NCI-H2196 (cell line): ENCODE results near the gene SCRT2.
"Not testable (repeated sequence)": the region's sequence is repeated elsewhere in the genome, so short reads cannot be mapped to it uniquely, and the experiment has no call there.

Experiments used
- DNase-seq: peaks from one replicate; lab custom pipeline; 2025; ENCODE audit not compliant: unreplicated experiment; lab: John Stamatoyannopoulos, UW

SCRT2 gene

GRCh38 chr20:701401-702129 lies 26.0 kb upstream of the SCRT2 start:
- DNase-seq = no peak

DNA sequence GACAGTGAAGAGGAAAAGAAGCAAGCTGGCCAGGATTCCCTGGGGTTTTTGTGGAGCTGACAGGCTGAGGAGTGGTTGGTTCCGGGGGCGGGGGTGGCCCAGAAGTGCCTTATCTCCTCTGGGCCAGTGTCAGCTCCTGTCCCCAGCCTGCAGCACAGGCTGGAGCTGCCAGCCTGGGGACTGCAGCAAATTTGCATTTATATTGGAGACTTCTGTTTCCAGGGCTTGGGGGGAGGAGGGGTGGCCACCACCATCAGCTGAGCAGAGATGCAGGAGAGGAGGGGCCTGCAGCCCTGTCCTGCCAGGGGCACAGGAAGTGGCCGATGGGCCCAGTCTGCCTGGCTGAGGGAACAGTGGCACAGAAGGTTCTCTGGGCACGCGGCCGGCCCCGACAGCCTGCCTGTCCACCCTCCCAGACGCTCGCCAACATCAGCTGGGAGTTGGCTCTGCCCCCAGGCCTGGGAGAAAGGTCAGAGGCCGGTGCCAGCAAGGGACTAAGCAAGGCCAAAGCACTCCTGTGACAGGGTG lies 24.3 kb upstream of the SCRT2 start:
- DNase-seq = no peak

DNA sequence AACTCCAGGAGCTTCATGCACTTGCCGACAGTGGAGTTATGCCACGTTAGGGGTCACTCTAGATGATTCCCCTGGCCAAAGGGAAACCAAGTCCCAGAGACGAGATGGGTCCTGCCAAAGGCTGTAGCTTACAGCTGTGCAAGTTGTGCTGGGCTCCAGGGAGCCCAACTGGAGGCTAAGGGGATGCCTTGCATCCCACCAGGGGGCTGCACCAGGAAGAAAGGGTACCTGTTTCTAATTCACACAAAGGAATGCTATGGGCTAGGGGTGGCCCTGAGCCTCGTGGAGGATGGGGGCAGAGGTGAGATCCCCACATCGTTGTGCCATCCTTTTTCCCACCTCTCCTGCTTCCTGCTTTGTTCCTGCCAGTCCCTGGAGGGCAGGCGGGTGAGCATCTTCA lies 23.7 kb upstream of the SCRT2 start:
- no peak for DNase-seq

GRCh38 chr20:698276-698675 lies 22.7 kb upstream of the SCRT2 start:
- DNase-seq = no peak

DNA sequence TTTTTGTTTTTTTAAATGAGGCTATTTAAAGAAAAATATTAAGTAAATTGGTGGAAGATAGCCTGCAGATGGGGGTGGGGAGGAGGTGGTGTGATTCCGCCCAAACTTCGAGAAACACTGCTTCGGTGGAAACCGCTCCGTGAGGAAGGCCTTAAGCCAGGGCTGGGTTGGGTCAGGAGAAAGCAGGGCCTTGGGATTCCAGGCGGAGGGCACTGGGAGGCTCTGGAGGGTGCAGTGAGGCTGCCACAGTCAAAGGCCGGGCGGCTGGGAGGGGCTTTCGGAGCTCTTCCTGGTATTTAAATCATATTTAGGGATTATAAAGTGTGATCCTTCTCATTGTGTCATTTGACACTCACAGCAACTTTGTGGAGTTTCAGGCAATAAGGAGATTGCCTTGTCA lies 22.2 kb upstream of the SCRT2 start:
- no peak for DNase-seq

GRCh38 chr20:695165-695866 lies 19.7 kb upstream of the SCRT2 start:
- DNase-seq = no peak

- DNase-seq = no peak
Measured at GRCh38 chr20:694496-694895, 18.9 kb upstream of the SCRT2 start.

GRCh38 chr20:693786-694185 lies 18.2 kb upstream of the SCRT2 start:
- DNase-seq = not testable (repeated sequence)

DNA sequence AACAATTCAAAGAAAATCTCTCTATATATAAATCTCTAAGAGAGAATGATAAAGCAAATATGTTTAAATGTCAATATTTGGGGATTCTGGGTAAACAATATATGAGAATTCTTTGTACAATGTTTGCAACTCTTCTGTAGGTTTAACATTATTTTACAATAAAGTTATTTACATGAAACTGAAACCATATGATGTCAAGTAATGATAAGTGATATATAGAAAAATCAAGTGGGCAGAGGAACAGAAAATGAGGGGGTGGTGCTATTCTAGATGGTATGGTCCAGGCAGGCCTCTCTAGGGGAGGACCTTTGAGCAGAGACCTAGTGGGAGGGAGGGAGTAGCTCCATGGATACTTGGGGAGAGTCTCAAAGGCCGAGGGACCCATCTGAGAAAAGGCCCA lies 16.4 kb upstream of the SCRT2 start:
- no peak for DNase-seq

DNA sequence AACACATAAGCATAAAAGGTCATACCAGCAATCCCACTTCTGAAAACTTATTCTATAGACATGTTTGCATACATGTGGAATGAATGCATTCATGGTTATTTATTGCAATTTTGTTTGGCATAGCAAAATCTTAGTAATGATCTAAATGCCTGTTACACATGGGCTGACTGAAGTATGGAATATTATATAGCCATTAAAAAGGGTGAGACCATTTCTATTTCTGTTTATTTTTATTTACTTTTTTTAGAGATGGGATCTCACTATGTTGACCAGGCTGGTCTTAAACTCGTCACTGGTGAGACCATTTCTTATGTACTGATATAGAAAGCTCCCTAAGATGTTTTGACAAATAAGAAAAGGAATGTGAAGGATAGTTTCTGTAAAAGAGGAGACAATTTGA lies 14.3 kb upstream of the SCRT2 start:
- no peak for DNase-seq

DNA sequence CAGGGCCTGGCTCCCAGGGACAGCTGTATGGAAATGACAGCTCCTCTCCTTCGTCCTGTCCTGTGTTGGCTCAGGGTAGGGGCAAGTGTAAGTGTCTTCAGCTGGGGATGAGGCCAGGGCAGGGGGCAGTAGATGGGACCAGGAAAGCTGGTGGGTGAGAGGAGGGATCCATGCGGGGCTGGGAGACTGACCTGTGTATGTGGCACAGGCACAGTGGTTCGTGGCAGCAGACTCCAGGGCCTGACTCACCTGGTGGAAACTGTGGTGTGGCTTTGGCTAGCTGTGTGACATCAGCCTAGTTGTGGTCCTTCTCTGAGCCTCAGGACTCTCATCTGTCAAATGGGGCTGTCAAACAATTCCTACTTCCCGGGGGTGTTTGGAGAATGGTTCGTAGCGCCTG lies 13.7 kb upstream of the SCRT2 start:
- no peak for DNase-seq

DNA sequence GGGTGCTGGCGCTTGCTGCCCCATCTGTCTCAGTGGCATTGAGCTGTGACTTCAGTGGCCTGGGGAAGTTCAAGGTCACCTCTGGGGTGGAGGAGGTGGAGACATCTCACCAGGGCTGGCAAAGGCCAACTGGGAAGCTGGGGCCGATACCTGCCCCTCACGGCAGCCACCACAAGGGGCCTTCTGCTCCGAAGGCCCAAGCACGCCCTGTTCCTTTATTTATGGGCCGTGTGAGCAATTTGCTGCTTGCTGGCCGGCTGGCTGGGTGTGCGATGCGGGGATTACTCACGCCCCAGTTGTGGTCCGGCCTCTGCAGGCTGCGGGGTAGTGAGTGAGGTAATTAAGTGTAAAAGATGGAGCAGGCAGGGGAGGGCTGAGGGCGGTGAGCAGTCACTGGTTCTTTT lies 13.2 kb upstream of the SCRT2 start:
- DNase-seq = no peak

- DNase-seq = no peak
Measured at GRCh38 chr20:687468-688203, 12.0 kb upstream of the SCRT2 start.

DNA sequence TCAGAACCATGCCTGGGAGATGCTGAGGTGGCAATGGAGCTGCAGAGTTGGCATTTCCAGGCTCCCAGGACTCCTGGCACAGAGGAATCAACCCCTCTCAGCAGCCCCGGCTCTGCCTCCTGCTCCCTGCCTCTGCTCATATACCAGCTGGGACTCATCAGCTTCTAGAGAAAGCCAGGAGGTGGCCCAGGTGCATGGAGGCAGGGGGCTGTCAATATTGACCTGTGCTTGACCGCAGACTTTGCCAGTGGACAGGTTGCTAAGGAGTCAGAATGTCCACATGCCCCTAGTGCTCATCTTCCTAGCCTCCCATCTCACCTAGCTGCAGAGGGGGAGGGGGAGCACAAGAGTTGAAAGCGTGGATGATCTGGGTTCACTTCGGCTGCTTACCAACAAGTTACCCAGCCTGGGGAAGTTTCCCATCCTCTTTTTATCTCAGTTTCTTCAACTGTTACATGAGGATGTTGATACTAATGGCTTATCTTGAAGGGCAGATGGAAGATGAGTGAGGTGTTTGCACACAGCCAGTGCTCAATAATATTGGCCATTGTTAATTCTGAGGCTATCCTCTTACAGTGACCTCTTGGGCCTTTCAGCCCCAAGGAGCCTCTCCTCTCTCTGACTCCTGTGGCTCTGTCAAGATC lies 9.2 kb upstream of the SCRT2 start:
- no peak for DNase-seq

- no peak for DNase-seq
Measured at GRCh38 chr20:682123-682522, 6.5 kb upstream of the SCRT2 start.

- no peak for DNase-seq
Measured at GRCh38 chr20:680638-681187, 5.1 kb upstream of the SCRT2 start.

- no peak for DNase-seq
Measured at GRCh38 chr20:677957-678356, 2.4 kb upstream of the SCRT2 start.

DNA sequence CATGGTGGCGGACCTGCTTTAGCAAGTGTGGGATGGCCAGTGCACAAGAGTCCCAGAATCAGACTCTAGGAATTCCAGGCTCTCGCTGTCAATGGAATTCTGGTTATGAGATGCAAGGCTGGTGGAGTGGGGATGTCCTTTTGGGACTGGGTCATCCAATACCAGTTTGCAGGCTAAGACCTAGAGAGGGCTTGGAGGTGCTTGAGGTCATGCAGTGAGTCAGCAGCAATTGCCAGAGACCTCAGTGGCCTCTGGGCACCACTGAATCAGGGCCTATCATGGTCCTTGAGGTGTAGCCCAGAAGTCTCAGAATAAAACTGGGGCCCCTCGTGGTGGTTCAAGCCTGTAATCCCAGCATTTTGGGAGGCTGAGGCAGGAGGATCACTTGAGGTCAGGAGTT lies 1.4 kb upstream of the SCRT2 start:
- DNase-seq = no peak

DNA sequence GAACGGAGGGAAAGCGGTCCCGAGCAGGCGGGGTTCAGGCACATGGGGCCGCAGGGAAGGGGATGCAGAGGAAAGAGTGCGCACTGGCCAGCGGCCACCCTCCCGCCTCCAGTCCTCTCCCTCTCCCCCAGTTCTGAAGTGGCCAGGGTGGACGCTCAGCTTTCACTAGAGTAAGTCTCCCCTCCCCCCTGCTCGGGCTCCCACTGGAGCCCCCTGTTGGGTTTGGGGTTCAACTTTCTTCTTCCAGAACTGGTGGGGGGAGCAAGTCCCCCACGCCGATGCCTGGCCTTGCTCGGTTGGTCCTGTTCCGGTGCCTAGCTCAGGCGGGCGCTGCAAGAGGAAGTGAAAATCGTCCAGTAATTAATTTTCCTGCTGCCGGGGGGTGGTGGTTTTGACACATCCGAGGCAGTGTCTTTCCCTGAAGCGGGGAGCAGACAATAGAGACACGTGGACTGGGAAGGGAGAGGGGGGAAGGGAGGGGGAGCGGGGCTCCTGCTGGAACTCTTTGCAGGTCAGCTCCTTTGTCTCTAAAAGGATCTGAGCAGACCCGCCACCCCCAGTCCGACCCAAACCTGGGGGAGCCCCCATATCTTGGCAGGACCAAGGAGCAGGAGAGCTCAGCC lies 824 bp upstream of the SCRT2 start:
- DNase-seq = no peak

DNA sequence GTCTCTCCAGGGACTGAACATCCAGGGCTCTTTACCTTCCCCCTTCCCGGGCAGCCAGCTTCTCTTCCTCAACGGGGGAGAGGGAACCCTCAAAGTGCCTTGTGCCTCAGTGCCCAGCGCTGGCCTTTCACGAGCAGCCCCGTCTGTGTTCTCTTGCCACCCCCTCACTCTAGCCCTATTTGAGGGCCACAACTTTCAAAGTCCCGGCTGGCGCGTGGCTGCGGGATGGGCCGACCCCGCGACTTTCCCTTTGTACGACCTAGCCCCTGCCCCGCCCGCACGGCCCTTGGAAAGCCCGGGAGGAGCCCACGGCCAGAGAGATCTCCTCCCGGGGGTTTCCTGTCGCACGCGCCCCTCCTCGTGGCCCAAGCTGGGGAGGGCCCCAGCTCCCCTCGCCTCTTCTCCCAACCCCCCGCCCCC lies 559 bp downstream of the SCRT2 start:
- no peak for DNase-seq

DNA sequence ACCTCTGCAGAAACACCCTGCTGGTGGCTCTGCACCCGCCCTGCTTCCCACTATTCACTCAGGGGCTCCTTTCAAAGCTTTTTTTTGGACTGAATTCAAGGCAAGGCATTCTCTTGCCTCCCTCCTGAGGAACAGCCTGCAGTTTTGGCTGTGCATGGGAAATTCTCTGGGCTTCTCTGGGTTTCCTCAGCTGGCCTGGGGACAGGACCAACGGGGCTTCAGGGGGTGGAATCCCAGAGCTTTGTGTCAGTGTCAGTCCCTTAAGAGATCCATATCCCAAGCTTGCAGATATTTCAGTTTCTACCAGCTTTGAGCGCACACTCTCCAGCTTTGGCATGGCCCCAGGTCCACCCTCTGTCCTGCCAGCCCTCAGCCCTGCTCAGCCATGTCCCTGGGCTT lies 2.0 kb downstream of the SCRT2 start:
- no peak for DNase-seq
